HG02571 (cell line): ENCODE data around the gene ENHO.

Source experiments
- ATAC-seq: cut with Tn5 transposase; IDR thresholded peaks from one replicate; pipeline ENCODE4 v1.9.1; 2021; ENCODE audit warnings: mild to moderate bottlenecking, moderate library complexity; ENCODE audit not compliant: unreplicated experiment

The ENHO gene

DNA sequence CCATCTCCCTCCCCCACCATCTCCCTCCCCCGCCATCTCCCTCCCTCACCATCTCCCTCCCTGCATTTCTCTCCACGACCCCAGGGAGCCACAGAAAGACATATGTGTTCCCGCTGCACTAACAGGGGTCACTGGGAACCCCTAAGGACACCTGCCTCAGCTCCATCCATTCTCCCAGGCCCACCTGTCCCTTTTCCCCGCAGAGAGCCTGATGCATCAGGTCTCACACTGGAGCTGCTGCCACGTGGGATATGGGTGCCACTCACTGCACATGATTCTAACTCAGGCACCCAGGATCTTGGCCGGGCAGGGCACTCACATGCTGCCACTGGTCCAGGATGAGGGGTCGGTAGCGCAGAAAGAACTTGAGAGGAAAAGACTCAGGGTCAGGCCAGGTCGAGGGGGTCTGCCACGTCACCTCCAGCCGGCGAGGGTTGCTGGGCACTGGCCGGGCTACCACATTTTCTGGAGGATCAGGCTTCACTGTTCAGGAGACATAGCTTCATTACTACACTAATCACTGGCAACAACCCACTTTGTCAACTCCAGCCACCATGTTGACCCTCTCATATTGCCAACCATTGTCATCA lies 33.2 kb upstream of the ENHO start:
- ATAC-seq, result no peak

DNA sequence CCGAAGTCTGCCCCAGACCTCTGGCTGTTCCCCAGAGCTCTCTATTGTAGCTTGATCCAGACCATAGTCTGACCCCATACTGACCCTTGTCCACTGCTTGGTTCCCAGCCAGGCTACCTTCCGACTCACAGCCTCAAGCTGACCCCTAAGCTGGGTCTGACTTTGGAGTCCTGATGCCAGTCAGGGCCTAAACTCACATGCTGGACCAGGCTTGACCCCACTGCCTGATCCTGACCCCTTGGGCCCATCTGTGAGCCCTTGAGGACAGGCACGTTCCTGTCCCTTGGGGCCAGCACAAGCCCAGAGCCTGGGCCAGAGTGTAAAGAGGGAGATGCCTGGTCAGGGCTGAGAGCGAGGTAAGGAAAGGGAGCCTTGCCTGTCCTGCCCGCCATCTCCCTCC lies 32.7 kb upstream of the ENHO start:
- ATAC-seq, result no peak

DNA sequence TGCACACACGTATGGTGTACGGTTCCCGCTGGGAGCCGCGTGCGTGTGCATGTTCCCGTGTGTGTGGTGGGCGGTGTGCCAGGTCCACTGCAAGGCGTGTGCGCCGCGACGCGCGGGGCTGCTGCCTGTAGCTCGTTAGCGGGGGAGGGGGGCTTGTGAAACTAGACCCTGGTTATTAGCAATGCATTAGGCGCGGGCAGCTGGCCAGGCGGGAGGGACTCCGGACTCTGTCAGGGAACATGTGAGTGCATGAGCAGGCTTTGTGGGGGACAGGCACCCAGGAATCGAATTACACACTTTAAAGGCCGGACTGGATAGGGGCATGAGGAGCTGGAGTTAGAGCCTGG lies 32.2 kb upstream of the ENHO start:
- no peak for ATAC-seq

DNA sequence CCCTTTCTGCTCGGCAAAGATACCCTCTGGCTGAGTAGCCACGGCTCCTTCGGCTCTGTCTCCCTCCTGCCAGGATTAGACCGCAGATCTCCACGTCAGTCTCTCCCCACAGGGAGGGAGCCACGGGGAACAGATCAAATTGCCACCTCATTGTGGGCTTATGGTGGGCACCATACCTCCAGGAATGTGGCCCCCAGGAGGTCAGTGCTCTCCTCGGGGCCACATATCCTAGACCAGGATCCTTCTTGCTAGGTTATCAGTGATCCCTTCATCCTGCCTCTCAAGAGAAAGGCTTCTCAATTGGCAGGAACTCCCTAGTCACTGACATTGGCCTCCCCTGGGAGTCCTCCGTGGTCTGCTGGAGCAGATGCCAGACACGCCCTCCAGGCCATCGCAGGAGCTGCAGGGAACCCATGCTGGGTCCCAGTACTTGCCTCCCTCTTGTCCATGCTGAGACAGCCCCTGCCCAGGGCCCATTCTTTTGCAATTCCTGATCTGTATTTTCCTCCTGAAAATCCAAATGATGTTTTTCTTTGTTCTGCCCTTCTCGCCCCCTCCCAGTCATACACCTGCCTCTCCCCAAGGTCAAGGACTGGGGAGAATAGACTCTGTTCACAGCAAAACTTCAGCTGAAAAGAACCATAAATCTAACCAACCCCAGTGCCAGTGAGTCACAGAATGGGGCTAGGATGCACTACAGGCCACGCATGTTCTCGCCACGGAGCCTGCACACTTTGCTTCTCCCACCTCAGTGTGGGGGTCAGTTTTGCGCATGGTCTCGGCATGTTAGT lies 31.6 kb upstream of the ENHO start:
- ATAC-seq, result no peak

DNA sequence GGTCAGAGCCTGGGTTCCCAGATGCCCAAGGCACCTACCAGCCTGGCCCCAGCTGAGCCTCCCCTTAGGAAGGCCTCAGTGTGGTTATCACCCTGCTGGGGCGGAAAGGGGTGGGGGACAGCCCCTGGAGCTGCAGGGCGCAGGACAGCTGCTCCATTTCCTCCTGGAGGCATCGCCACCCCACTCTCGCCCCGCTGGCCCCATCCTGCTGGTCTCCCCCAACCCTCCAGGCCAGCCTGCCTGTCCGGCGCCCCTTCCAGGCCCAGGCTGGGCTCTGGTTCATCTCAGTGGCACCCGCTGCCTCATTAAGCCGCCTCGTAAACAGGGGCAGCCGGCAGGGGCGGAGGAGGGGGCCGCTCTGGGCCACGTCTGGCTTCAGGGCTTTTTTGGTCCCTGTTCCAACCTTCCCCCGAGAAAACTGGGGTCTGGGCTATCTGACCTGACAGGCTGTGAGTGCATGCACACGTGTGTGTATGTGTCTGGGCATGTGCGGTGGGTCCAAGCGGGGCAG lies 30.8 kb upstream of the ENHO start:
- no peak for ATAC-seq

DNA sequence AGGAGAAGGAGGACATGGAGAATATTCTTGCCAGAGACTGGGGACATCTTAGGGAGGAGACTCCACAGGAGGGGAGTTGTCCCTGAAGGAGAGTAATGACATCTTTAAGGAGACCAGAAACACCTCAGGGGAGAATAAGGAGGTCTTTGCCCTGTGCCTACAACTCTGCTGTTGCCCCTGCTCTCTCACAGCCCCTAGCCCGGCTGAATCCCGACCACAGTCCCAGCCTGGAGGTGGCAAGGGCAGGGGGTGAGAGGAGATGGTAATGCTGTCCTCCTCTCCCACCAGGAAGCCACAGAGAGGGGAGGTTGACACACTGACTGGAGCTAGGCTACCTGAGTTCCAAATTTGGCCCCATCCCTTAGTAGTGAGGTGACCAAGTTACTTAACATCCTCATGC lies 30.2 kb upstream of the ENHO start:
- no peak for ATAC-seq

DNA sequence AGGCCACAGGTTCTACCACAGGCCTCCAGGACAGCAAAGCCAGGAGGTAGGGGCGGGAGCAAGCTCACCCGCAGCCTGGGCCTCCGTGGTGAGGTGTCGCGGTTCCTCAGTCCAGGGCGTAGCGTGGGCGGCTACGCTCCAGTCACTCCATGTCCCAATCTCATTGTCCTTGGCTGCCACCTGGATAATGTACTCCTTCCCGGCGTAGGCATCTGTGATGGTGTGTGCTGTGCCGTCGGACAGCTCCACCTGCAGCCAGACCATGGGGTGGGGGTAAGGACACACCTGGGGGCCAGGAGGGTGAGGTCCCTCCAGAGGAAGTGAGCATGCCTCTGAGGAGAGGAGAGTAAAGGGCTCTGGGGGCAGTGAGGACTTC lies 29.8 kb upstream of the ENHO start:
- ATAC-seq, result no peak

DNA sequence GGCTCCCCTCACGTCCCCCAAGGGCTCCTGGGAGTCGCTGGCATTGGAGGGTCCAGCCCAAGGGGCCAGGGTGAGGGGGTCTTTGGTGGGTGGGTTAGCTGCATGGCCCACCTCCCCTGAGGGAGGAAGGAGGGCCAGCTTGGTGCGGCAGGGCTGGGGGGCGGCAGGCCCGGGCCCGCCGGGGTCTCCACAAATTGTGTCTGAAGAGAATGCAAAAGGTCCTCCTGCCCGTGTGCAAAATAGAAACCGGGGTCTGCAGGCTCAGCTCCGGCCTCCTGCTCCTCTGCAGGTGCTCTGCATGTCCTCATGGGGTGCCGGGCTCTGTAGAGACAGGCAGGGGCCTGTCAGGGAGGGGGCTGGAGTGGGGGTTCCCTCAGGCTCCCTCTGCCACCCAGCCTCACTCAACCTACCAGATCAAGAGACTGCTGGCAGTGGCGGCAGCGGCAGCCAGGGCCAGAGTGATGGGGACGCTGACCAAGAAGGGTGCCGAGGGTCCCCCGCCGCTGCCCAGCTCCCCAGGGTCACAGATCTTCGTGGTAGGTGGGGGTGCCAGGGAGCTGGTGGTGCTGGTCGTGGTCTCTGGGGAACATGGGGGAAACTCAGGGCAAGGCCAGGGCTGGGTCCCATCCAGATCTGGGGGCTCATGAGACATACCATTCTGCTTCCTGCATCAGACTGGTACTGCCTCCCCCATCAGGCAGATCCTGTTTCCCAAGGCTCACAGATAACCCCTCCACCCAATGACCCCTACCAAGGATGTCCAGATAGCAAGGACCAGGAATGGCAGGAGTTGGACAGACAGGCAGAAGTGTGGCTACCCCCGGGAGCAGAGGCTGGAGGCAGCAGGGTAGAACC lies 29.2 kb upstream of the ENHO start:
- ATAC-seq, result no peak

DNA sequence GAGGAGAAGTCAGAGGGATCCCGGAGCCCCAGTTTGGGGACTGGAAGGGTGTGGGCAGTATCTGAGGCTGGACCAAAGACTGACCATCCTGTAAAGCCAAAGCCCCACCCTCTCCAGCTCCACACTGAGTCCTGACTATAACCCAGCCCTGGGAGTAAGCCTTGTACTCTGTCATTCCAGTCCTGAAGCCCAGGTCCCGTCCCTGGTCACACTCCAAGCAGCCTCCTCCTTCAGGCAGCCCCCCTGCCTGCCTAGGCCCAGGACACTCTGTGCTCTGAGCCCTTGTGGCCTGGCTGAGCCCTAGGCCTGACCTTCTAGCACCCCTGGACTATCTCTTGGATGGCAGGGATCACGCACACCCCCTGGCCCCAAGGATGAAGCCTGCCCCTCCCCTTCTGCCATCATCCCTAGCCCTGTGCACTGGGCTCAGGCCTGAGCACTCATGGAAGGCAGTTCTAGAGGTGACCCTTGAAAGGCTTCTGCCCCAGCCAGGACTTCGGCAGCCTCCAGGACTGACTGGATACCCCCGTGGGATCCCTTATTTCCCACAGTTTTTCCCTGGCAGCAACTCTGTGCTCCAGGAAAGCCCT lies 28.0 kb upstream of the ENHO start:
- no peak for ATAC-seq

DNA sequence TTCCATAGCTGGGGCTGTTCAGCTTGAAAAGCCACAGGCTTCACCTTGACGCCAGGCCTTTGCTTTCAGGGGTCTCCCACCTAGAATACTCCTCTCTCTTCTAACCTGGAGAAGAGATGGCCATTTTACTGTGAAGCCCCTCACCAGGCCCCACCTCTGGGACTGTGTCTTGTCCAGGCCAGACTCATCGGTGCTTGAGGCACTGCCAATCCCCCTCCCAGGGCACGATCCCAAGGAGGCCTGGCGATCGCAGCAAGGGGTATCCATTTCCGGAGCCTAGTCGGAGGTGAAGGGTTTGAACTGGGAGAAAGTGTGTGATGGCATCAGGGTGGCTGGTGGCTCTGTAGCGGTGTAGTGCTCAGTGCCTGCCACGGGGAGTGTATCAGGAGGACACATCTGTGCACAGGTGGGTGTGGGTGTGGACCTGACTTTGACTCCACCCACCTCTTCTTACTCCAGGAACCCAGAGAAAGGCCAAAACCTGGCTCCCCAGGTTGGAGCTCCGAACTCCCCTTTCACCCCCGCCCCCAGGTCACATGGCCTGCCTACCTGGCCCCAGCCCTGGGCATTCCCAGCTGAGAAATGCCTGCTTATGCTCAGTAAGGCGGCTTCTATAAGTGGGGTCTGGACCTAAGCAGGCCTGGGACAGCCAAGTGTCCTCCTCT lies 27.4 kb upstream of the ENHO start:
- ATAC-seq, result no peak

DNA sequence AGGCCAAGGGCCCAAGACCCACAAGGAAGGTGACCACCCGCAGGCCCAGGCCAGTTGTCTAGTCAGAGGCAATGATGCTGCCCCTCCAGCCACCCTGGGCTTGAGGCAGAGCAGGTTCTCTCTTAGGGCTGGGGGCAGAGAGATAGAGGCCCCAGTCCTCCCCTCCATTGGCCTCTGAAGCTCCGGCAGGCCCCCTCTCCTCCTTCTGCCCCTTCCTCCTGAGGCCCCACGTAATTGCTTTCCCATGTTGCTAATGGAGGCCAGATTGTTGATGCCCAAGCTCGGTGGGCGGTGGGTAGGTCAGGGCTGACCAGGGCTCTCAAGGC lies 26.6 kb upstream of the ENHO start:
- no peak for ATAC-seq

DNA sequence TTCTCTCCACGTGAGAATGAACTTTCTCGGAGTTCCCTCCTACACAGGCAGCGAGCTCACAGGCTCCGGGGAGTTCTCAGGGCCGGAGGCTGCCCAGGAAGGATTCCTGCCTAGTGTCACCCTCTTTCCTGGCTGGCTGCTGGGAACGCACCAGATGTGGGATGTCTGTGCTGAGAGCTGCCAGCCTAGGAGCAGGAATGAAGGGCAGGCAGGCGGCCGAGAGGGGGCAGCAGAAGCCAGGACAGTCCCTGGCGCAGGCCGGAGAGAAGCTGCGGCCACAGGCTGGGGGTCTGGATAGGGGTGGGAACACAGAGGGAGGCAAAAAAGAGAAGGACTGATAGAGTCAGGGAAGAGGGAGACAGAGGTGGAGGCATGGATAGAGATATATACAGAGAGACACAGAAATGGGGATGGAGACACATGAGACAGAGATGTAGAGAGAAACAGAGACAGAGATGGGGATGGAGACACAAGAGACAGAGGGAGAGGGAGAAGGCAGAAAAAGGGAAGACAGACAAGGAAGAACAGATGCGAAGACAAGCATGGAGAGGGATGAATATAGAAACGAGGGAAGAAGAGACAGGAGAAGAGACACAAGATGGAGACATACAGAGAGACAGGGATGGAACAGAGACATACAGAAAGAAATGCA lies 25.3 kb upstream of the ENHO start:
- ATAC-seq, result no peak

DNA sequence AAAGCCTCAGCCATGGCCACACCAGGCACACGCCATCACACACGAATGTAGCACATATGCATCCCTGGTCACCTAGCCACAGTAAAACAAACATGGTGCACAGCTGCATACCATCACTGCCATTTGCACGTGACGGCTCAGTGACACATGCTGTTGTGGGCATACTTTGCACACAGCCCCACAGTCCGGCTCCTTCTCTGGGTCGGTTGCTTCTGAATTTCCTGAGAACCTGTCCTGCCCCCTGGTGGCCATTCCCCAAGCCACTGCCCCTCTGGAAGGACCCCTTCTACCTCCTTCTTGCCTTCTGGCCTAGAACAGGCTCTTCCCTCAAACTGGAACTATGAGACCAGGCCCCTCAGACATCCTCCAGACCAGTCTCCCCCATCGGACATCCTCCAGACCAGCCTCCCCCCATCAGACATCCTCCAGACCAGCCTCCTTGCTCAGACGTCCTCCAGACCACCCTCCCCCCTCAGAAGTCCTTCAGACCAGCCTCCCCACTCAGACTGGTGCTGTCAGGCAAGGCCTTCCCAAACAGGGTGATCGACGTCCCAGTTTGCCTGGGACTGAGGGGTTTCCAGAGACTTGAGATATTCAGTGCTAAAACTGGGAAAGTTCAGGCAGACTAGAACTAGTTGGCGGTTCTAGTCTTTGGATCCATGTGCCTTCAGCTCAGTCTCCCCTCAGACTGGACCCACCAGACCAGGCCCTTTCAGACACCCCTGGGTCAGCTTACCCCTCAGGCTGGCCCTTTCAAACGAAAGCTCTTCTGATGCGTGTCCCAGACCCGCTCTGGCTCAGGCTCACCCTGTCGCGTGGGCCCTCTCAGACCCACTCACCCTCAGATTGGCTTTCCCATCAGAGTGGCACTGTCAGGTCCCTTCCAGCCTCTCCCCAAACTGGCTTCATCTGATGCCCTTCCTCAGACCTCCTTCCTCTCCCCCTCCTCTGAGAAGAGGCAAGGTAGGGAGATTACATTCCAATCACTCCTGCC lies 24.3 kb upstream of the ENHO start:
- no peak for ATAC-seq

DNA sequence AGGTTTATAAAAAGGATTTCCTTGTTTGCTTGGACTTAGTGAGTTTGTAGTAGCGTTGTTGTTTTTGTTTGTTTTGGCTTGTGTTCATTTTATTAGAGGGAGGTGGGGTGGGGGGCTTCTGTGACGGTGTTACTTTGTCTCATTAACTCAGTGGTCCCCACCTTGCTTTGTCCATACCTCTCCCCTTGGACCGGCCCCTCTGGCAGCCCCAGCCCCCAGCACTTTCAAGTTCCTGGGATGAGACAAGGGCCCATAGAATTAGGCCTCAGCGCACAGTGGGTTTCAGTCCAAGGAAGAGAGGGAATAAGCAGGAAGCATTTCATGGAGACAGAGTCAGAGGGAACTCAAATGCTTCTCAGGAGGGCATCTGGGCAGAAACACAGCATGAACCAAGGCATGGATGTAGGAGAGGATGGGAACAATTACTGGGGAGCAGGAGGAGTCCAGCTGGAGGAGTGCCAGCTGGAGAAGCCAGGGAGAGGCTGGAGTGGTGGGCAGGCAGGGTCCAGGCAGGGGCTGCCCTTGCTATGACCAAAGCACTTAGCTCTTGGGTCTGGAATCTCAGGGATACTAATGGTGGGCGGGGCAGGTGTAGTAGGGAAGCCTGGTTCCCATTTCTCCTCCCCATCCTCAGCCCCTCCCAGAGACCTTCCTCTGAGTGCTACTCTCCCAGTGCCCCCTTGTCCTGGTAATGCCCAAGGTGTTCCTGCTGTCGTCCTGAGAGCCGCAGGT lies 23.5 kb upstream of the ENHO start:
- ATAC-seq, result no peak

DNA sequence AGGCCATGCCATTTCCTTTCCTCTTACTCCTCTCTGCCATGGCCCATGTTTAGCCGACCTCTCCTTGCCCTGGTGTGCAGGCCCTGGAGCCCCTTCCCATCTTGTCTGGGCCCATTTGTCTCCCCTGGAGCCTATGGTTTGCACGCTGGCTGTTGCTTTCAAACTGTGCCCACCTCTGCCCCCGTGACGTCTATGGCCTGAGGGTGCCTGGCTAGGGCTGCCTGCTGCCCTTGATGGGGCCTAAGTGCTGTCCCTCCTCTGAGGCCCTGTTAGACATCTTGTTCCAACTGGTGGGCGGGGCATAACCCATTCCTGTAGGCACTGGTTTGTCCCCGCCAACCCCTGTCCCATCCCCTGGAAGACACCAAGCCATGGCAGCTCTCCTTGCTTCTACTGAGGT lies 22.7 kb upstream of the ENHO start:
- ATAC-seq, result no peak

DNA sequence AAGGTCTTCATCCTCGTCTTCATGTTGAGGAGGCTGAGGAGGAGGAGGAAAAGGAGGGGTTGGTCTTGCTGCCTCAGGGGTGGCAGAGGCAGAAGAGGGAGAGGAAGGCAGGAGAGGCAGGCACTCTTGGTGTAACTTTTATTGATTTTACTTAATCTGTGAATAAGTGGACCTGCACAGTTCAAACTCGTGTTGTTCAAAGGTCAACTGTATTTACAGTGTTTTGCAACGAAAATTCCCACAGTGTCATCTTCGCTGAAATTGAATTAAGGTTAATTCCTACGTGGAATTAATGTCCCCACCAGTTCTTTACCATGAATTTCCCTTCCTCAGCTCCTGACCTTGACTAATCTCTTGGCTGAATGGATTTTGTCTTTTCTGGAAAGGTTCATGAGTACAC lies 21.2 kb upstream of the ENHO start:
- ATAC-seq, result no peak

DNA sequence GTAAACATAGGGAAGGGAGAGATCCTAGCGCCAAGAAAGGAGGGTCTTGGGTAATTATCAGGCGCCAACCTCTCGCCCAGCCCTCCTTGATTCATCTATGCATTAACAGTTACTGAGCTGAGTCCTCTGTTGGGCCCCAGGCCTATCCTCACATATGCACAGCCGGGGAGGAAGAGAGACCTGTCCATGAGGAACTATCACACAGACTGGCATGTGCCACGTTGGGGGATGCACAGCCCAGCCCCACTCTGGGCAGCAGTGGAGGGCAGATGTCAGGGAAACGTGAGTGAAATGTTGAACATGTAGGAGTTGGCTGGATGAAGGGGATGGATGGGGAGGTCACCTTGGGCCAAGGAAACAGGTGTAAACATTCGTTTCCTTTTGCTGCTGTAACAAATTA lies 18.8 kb upstream of the ENHO start:
- ATAC-seq, result no peak

DNA sequence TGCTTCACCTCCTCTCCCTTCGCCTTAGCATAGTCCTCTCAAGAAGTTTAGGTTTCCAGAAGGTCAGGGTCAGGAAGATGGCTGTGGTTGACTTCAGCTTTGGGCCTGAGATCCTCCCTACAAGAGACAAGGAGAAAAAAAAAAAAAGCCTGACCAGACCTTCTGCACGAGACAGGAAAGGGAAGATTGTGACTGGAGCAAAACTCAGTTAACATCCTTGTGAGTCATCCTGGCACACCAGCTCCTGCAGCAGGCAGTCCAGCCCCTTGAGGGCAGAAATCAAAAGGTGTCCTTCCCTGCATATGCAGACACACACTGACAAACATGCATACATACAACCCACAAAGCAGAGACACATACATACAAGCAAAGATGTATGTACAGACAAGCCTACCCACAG lies 18.0 kb upstream of the ENHO start:
- ATAC-seq, result no peak

DNA sequence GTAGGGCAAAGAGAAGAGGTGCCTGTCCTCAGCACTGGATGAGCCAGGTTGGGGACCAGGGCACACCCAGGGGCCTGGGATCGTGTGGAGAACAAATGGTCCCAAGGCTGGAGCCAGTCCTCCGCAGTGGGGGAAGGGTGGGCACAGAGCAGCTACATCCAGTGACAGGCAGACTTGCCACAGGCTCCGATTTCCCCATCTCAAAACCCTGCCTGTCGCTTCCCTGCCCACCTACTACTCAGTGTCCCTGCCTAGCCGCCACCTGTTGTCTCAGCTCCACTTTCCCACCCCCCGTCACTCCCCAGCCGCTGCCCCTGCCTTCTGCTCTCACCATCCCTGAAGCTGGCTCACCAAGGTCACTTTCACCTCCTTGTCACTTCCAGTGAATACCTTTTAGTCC lies 13.9 kb upstream of the ENHO start:
- ATAC-seq, result no peak
